ENCODE data around the gene ZNF439. TPM values are rescaled to one million over a fixed set of nuclear protein-coding genes. Genes with fewer than 3 reads are reported as not detected.
"Not testable (repeated sequence)": the region's sequence is repeated elsewhere in the genome, so short reads cannot be mapped to it uniquely, and the experiment has no call there.

Gene ZNF439
- total RNA-seq, 2 donors from 2014 or later = 13.8 to 28.2 TPM

DNA sequence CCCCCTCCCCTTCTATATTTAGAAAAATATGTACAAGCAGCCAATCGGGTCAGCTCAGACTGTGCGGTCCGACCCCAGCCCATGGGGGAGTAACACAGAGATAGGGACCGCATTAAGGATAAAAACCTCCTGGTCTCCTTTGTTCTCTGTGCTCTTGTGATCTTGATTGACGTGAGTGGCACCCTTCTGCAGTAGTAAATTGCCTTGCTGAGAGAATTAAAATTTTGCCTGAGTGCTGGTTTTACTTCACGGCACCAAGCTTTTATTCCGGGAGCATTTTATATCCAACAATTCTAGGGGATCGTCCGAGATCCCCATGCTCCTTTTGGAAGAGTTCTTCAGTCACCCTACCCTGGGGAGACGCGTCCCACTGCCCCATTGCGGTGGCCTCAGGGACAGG is 32.1 kb downstream of the ZNF439 start:
- ATAC-seq (ENCODE audit: insufficient number of reproducible peaks, low FRiP score, low read depth) = no peak
- Histone ChIP-seq H3K4me1 (ENCODE audit: control insufficient read depth in 1 of 2, low read depth in 2 of 2) (no peaks in the 10 kb centered on the region), H3K27me3 (replicated peaks; ENCODE audit: insufficient read depth) (no peaks in the 10 kb centered on the region), H3K4me3 (no peak overlapping the region), H3K27ac (no peak overlapping the region), H3K9me3 (no peaks in the 10 kb centered on the region), H3K36me3 (no peaks in the 10 kb centered on the region)
- TF ChIP-seq, protein P1, sequence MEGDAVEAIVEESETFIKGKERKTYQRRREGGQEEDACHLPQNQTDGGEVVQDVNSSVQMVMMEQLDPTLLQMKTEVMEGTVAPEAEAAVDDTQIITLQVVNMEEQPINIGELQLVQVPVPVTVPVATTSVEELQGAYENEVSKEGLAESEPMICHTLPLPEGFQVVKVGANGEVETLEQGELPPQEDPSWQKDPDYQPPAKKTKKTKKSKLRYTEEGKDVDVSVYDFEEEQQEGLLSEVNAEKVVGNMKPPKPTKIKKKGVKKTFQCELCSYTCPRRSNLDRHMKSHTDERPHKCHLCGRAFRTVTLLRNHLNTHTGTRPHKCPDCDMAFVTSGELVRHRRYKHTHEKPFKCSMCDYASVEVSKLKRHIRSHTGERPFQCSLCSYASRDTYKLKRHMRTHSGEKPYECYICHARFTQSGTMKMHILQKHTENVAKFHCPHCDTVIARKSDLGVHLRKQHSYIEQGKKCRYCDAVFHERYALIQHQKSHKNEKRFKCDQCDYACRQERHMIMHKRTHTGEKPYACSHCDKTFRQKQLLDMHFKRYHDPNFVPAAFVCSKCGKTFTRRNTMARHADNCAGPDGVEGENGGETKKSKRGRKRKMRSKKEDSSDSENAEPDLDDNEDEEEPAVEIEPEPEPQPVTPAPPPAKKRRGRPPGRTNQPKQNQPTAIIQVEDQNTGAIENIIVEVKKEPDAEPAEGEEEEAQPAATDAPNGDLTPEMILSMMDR (IDR thresholded peaks at IDR 0.05) = no peak
- DNase-seq (ENCODE audit: low spot score) = no peak

DNA sequence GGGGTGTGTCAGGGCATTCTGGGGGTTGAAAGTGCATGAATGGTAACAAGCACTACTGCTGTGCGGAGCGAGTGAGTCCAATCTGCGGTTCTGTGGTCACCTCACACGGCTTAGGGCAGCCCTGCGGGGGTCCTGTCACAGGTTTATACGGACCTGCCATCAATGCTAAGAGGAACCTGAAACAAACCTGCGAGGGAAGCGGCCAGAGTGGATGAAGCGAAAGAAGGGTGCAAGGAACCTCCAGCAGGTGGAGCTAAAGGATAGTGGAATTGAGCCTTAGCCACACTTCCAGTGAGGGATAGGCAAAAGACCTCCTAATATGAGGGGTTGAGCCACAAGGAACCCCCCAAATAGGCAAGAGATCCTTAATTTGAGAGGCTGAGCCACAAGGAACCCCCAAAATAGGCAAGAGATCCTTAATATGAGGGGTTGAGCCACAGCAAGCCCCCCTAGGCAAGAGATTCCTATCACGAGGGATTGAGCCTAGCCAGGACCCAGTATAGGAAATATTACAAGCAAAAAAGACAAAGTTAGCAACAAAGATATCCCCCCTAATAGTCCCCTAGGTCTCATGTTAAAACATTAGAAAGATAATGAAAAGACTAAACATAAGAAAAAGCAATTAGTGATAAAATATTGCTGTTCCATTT is 32.8 kb downstream of the ZNF439 start:
- Histone ChIP-seq H3K36me3 (no peaks in the 10 kb centered on the region), H3K27me3 (replicated peaks; ENCODE audit: insufficient read depth) (no peaks in the 10 kb centered on the region), H3K9me3 (no peaks in the 10 kb centered on the region), H3K4me3 (no peak overlapping the region), H3K27ac (no peak overlapping the region), H3K4me1 (ENCODE audit: control insufficient read depth in 1 of 2, low read depth in 2 of 2) (no peaks in the 10 kb centered on the region)
- ATAC-seq (ENCODE audit: insufficient number of reproducible peaks, low FRiP score, low read depth) (no peak), DNase-seq (ENCODE audit: low spot score) (no peak)
- TF ChIP-seq, protein P1 (IDR thresholded peaks at IDR 0.05) = peak; percentile 41

GRCh38 chr19:11882606-11883005 is 34.1 kb downstream of the ZNF439 start:
- TF ChIP-seq, protein P1 (IDR thresholded peaks at IDR 0.05) = no peak
- no peak for ATAC-seq (ENCODE audit: insufficient number of reproducible peaks, low FRiP score, low read depth)

GRCh38 chr19:11887234-11887610 is 38.7 kb downstream of the ZNF439 start:
- H3K4me3 ChIP-seq = peak overlapping the region; percentile 87
- TF ChIP-seq, protein P1 (IDR thresholded peaks at IDR 0.05) = no peak
- peak overlapping the region; percentile 82 to 91 for H3K27ac ChIP-seq
- H3K36me3 ChIP-seq = no peaks in the 10 kb centered on the region
- ATAC-seq (ENCODE audit: insufficient number of reproducible peaks, low FRiP score, low read depth) (no peak), DNase-seq (ENCODE audit: low spot score) (no peak)
- H3K4me1 ChIP-seq (ENCODE audit: control insufficient read depth in 1 of 2, low read depth in 2 of 2) = peaks cover 4 to 12% of the 10 kb centered on the region in 2 donors
- no peaks in the 10 kb centered on the region for H3K9me3 ChIP-seq
- no peaks in the 10 kb centered on the region for H3K27me3 ChIP-seq (replicated peaks; ENCODE audit: insufficient read depth)

More at GRCh38 chr19:11882606-11883005, 34.1 kb downstream of the ZNF439 start:
- H3K27me3 ChIP-seq (replicated peaks; ENCODE audit: insufficient read depth) = no peaks in the 10 kb centered on the region
- no peaks in the 10 kb centered on the region for H3K36me3 ChIP-seq
- H3K27ac ChIP-seq = no peak overlapping the region
- peaks cover 0 to 4% of the 10 kb centered on the region in 2 donors for H3K4me1 ChIP-seq (ENCODE audit: control insufficient read depth in 1 of 2, low read depth in 2 of 2)
- no peak for DNase-seq (ENCODE audit: low spot score)
- H3K9me3 ChIP-seq = no peaks in the 10 kb centered on the region
- H3K4me3 ChIP-seq = no peak overlapping the region

GRCh38 chr19:11887611-11888531 is 39.3 kb downstream of the ZNF439 start, which contains the start of gene ZNF69:
TSS of gene ZNF69 (plus strand) at chr19:11887782. CDS start at chr19:11887924, 142 bp downstream.
- Histone ChIP-seq H3K27me3 (replicated peaks; ENCODE audit: insufficient read depth) (no peaks in the 10 kb centered on the region), H3K4me1 (ENCODE audit: control insufficient read depth in 1 of 2, low read depth in 2 of 2) (peaks cover 4 to 12% of the 10 kb centered on the region in 2 donors), H3K4me3 (peak within 1 kb of the TSS; percentile 87), H3K9me3 (no peaks in the 10 kb centered on the region), H3K36me3 (no peaks in the 10 kb centered on the region), H3K27ac (peak within 1 kb of the TSS; percentile 82 to 91)
- TF ChIP-seq, protein P1 (IDR thresholded peaks at IDR 0.05) = no peak
- ATAC-seq (ENCODE audit: insufficient number of reproducible peaks, low FRiP score, low read depth) (peak; percentile 69), DNase-seq (ENCODE audit: low spot score) (peak; percentile 51)

GRCh38 chr19:11889901-11890300 is 41.4 kb downstream of the ZNF439 start:
- ATAC-seq (ENCODE audit: insufficient number of reproducible peaks, low FRiP score, low read depth); H3K9me3 ChIP-seq; H3K27ac ChIP-seq; H3K4me3 ChIP-seq; DNase-seq (ENCODE audit: low spot score); H3K27me3 ChIP-seq (replicated peaks; ENCODE audit: insufficient read depth); H3K36me3 ChIP-seq: not testable (repeated sequence)
- H3K4me1 ChIP-seq (ENCODE audit: control insufficient read depth in 1 of 2, low read depth in 2 of 2) = peaks cover 4 to 12% of the 10 kb centered on the region in 2 donors
